OCI-LY7 (cell line): Measurements from ENCODE around the gene ENO1. TPM values are rescaled to one million over a fixed set of nuclear protein-coding genes. Genes with fewer than 3 reads are reported as not detected.

Experiments used
- BruUV-seq: library from RNA; stranded (reverse); fragments of 400-500 nt; replicated peaks from 2 replicates; lab custom pipeline; 2021; lab: Mats Ljungman, UMichigan
- CTCF ChIA-PET: fragments of 300-600 bp; sonication (Branson Sonifier 250); formaldehyde crosslinking; loops from one replicate; lab custom pipeline; 2022; ENCODE audit warnings: antibody characterized with exemption; ENCODE audit not compliant: unreplicated experiment; lab: Charles Lee
- POLR2A ChIA-PET: fragments of 300-600 bp; sonication (Branson Sonifier 250); formaldehyde crosslinking; loops from one replicate; lab custom pipeline; 2022; ENCODE audit warnings: antibody characterized with exemption; lab: Charles Lee
- DNase-seq: peaks from one replicate; pipeline ENCODE4 v3.0.0-alpha.2; 2015; ENCODE audit warnings: low spot score
- H2AFZ ChIP-seq: fragments of 200-600 bp; sonication (generic), shearing (Covaris generic); 2 replicates; pipeline ENCODE4 v1.6.1; 2014; ENCODE audit warnings: mild to moderate bottlenecking, antibody characterized with exemption, low read length, moderate library complexity
- H3K27ac ChIP-seq: fragments of 200-600 bp; sonication (generic); 2 replicates; pipeline ENCODE4 v1.5.1; 2014; ENCODE audit warnings: mixed run types, low read depth, mild to moderate bottlenecking, moderate library complexity, low read length, inconsistent platforms; ENCODE audit not compliant: poor library complexity, severe bottlenecking
- H3K36me3 ChIP-seq: fragments of 200-600 bp; sonication (generic); 2 replicates; pipeline ENCODE4 v1.6.1; 2014; ENCODE audit warnings: mild to moderate bottlenecking, antibody characterized with exemption, low read length, moderate library complexity, mixed read lengths; ENCODE audit not compliant: insufficient read depth
- H3K4me1 ChIP-seq: fragments of 200-600 bp; sonication (generic); 2 replicates; pipeline ENCODE4 v1.5.1; 2014; ENCODE audit warnings: mild to moderate bottlenecking, low read length; ENCODE audit not compliant: insufficient read depth, poor library complexity, severe bottlenecking
- H3K4me2 ChIP-seq: fragments of 200-600 bp; sonication (generic); 2 replicates; pipeline ENCODE4 v1.6.1; 2014; ENCODE audit warnings: mild to moderate bottlenecking, low read length
- H3K4me3 ChIP-seq: fragments of 200-600 bp; sonication (generic); 2 replicates; pipeline ENCODE4 v1.5.1; 2014; ENCODE audit warnings: mild to moderate bottlenecking, low read depth, low read length; ENCODE audit not compliant: poor library complexity, severe bottlenecking
- H3K79me2 ChIP-seq: fragments of 200-600 bp; sonication (generic); 2 replicates; pipeline ENCODE4 v1.6.1; 2016; ENCODE audit warnings: low read depth, mild to moderate bottlenecking, low read length, moderate library complexity, mixed read lengths; ENCODE audit not compliant: insufficient read depth
- H3K9me2 ChIP-seq: fragments of 200-600 bp; sonication (generic); 2 replicates; pipeline ENCODE4 v1.6.1; 2016; ENCODE audit warnings: mild to moderate bottlenecking, low read length, mixed read lengths; ENCODE audit not compliant: insufficient read depth
- H3K9me3 ChIP-seq: fragments of 200-600 bp; sonication (generic); 2 replicates; pipeline ENCODE4 v1.6.1; 2014; ENCODE audit warnings: mild to moderate bottlenecking, mixed run types, low read length, mixed read lengths
- H4K20me1 ChIP-seq: fragments of 200-600 bp; sonication (generic); 2 replicates; pipeline ENCODE4 v1.6.1; 2014; ENCODE audit warnings: mild to moderate bottlenecking, antibody characterized with exemption, low read length, moderate library complexity, mixed read lengths; ENCODE audit not compliant: insufficient read depth
- CTCF ChIP-seq: fragments of 200-600 bp; sonication (generic); conservative IDR thresholded peaks from 2 replicates; pipeline ENCODE4 v1.5.1; 2014; ENCODE audit warnings: mild to moderate bottlenecking, antibody characterized with exemption, low read length, moderate library complexity, mixed read lengths
- EZH2phosphoT487 ChIP-seq: fragments of 200-600 bp; sonication (generic); IDR thresholded peaks from 2 replicates; pipeline ENCODE4 v1.6.1; 2018; ENCODE audit warnings: low read depth, borderline replicate concordance, mild to moderate bottlenecking, mixed run types, antibody characterized with exemption, low read length, moderate library complexity, mixed read lengths
- intact Hi-C: fragments of 100-400 bp; cut with micrococcal nuclease; formaldehyde crosslinking; loops from one replicate; pipeline ENCODE4 v1.10.0; 2022; ENCODE audit not compliant: unreplicated experiment
- total RNA-seq, 2 experiments: library from RNA; depleted of rRNA in 1 of 2; stranded (reverse); fragments of >200 nt in 1 of 2; shearing (Covaris generic) in 1 of 2; gene quantifications; 2 replicates each; pipeline ENCODE4 v1.2.3, GENCODE V29; 2014 to 2022

Gene ENO1
- total RNA-seq, 2 experiments from 2014 or later: 1,017 to 1,337 TPM

GRCh38 chr1:8815582-8816151 lies 62.8 kb downstream of the ENO1 start:
- intact Hi-C loops: loop anchor here (2.0 to 5.0 kb wide), 2 partner anchors 63 to 262 kb away; partner anchors contain the start of gene ENO1
- ChIA-PET POLR2A (interaction anchor here (0.6 to 1.8 kb wide), 6 partner anchors 14 to 553 kb away, joined by 3 to 5 read pairs (median 3); no protein-coding TSS in a partner anchor), CTCF (interaction anchor here (1.4 kb wide), 1 partner anchor 33 kb away, joined by 4 read pairs; no protein-coding TSS in a partner anchor)
- no TSS peak for BruUV-seq
- Histone ChIP-seq H3K9me2 (no peaks in the 10 kb centered on the region), H2AFZ (no peak overlapping the region), H3K4me2 (peak overlapping the region; percentile 97), H3K4me3 (peak overlapping the region; percentile 89), H3K9me3 (no peaks in the 10 kb centered on the region), H3K79me2 (peaks cover 65% of the 10 kb centered on the region), H4K20me1 (peaks cover 20% of the 10 kb centered on the region), H3K27ac (peak overlapping the region; percentile 81), H3K4me1 (peaks cover 35% of the 10 kb centered on the region), H3K36me3 (0 out of 2 replicates have a peak, but pooled peaks cover 3% of the 10 kb centered on the region)
- DNase-seq: peak; percentile 30
- TF ChIP-seq CTCF (no peak), EZH2phosphoT487 (no peak)

- peaks cover 20% of the 10 kb centered on the region for H4K20me1 ChIP-seq
- H3K9me3 ChIP-seq: no peaks in the 10 kb centered on the region
- H3K79me2 ChIP-seq: peaks cover 73% of the 10 kb centered on the region
- peak; percentile 27 for DNase-seq
- intact Hi-C loops: loop anchor here (5.0 kb wide), 1 partner anchor 262 kb away; no protein-coding TSS in a partner anchor
- H3K36me3 ChIP-seq: 0 out of 2 replicates have a peak, but pooled peaks cover 3% of the 10 kb centered on the region
- ChIA-PET CTCF (interaction anchor here (1.4 kb wide), 1 partner anchor 34 kb away, joined by 4 read pairs; no protein-coding TSS in a partner anchor), POLR2A (interaction anchor here (0.7 to 1.8 kb wide), 4 partner anchors 13 to 245 kb away, joined by 3 to 5 read pairs (median 4); no protein-coding TSS in a partner anchor)
- TF ChIP-seq EZH2phosphoT487 (no peak), CTCF (peak; percentile 72)
- H3K4me3 ChIP-seq: peak overlapping the region; percentile 89
- H3K27ac ChIP-seq: no peak overlapping the region
- H3K4me2 ChIP-seq: peak overlapping the region; percentile 97
- H3K9me2 ChIP-seq: no peaks in the 10 kb centered on the region
- no TSS peak for BruUV-seq
- H3K4me1 ChIP-seq: peaks cover 35% of the 10 kb centered on the region
- H2AFZ ChIP-seq: no peak overlapping the region
Measured at GRCh38 chr1:8814865-8815264, 63.6 kb downstream of the ENO1 start.

- Histone ChIP-seq H2AFZ (no peak overlapping the region), H4K20me1 (peaks cover 20% of the 10 kb centered on the region), H3K4me3 (no peak overlapping the region), H3K27ac (no peak overlapping the region), H3K9me3 (no peaks in the 10 kb centered on the region), H3K36me3 (0 out of 2 replicates have a peak, but pooled peaks cover 3% of the 10 kb centered on the region), H3K79me2 (peaks cover 82% of the 10 kb centered on the region), H3K9me2 (no peaks in the 10 kb centered on the region), H3K4me1 (peaks cover 35% of the 10 kb centered on the region), H3K4me2 (peak overlapping the region; percentile 97)
- TF ChIP-seq CTCF: no peak
- TF ChIP-seq EZH2phosphoT487: no peak
- CTCF ChIA-PET: no interaction called here
- intact Hi-C loops: no loop called here
- POLR2A ChIA-PET: interaction anchor here (0.9 kb wide), 1 partner anchor 14 kb away, joined by 7 read pairs; no protein-coding TSS in a partner anchor
- BruUV-seq: no TSS peak
- DNase-seq: no peak
Measured at GRCh38 chr1:8813991-8814390, 64.5 kb downstream of the ENO1 start.
